WERI-Rb-1 (cell line): ENCODE data around the gene HAUS8.
A peak's percentile ranks its signal among the peaks of the same experiment; 100 is the strongest.
"Not testable (repeated sequence)": the region's sequence is repeated elsewhere in the genome, so short reads cannot be mapped to it uniquely, and the experiment has no call there.

ENCODE experiments used
- DNase-seq: peaks from one replicate; pipeline ENCODE4 v3.0.0-alpha.2; 2020
- H3K27ac ChIP-seq: fragments of 250-450 bp; sonication (Bioruptor Pico); 2 replicates; pipeline ENCODE4 v1.5.1; 2020; ENCODE audit warnings: mild to moderate bottlenecking, moderate library complexity
- H3K27me3 ChIP-seq: fragments of 250-450 bp; sonication (Bioruptor Pico); 2 replicates; pipeline ENCODE4 v1.5.1; 2021; ENCODE audit warnings: mild to moderate bottlenecking, low read depth, moderate library complexity; ENCODE audit not compliant: insufficient read depth, severe bottlenecking
- H3K36me3 ChIP-seq: fragments of 250-450 bp; sonication (Bioruptor Pico); 2 replicates; pipeline ENCODE4 v1.5.1; 2020; ENCODE audit warnings: mild to moderate bottlenecking, moderate library complexity
- H3K4me3 ChIP-seq: 2 replicates; pipeline ENCODE4 v1.5.1; 2011; ENCODE audit warnings: low read depth, mild to moderate bottlenecking, control low read depth, low read length
- H3K9me3 ChIP-seq: fragments of 250-450 bp; sonication (Bioruptor Pico); 2 replicates; pipeline ENCODE4 v1.5.1; 2021; ENCODE audit warnings: mild to moderate bottlenecking, moderate library complexity; ENCODE audit not compliant: severe bottlenecking
- TF ChIP-seq, protein P1 (sequence below): IDR thresholded peaks from 2 replicates; pipeline ENCODE4 v1.5.1; 2011; ENCODE audit warnings: low read depth, mild to moderate bottlenecking, control low read depth, inconsistent platforms, low read length

HAUS8 gene

DNA sequence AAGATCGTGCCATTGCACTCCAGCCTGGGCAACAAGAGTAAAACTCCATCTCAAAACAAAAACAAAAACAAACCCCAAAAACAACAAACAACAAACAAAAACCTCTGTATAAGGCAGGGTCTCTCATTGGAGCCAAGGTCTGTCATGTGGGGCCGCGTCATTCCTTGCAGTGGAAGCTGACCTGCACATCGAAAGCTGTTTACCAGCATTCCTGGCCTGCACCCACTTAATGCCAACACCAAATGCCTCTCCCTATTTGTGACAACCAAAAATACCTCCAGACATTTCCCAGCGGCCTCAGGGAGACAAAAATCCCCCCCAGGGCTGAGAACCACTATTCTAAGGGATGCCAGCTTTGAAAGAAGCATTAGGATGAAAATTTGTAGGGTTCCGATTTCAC lies 49.9 kb downstream of the HAUS8 start:
- Histone ChIP-seq H3K27ac (no peak overlapping the region), H3K9me3 (peaks cover 14% of the 10 kb centered on the region), H3K4me3 (no peak overlapping the region), H3K36me3 (no peaks in the 10 kb centered on the region), H3K27me3 (no peaks in the 10 kb centered on the region)
- TF ChIP-seq, protein P1, sequence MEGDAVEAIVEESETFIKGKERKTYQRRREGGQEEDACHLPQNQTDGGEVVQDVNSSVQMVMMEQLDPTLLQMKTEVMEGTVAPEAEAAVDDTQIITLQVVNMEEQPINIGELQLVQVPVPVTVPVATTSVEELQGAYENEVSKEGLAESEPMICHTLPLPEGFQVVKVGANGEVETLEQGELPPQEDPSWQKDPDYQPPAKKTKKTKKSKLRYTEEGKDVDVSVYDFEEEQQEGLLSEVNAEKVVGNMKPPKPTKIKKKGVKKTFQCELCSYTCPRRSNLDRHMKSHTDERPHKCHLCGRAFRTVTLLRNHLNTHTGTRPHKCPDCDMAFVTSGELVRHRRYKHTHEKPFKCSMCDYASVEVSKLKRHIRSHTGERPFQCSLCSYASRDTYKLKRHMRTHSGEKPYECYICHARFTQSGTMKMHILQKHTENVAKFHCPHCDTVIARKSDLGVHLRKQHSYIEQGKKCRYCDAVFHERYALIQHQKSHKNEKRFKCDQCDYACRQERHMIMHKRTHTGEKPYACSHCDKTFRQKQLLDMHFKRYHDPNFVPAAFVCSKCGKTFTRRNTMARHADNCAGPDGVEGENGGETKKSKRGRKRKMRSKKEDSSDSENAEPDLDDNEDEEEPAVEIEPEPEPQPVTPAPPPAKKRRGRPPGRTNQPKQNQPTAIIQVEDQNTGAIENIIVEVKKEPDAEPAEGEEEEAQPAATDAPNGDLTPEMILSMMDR, result no peak
- no peak for DNase-seq

DNA sequence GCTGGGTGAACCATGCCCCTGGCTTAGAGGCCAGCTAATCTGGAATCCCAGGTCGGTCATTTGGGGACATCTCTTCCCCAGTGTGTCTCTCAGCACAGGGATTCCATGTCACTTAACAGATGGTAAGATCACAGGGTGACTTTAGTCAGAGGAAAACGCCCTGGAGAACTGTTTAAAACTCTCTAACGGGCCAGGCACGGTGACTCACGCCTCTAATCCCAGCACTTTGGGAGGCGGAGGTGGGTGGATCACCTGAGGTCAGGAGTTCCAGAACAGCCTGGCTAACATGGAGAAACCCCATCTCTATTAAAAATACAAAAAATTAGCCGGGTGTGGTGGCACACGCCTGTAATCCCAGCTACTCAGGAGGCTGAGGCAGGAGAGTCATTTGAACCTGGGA lies 50.3 kb downstream of the HAUS8 start:
- peak; percentile 81 for DNase-seq
- peaks cover 14% of the 10 kb centered on the region for H3K9me3 ChIP-seq
- H3K27ac ChIP-seq, H3K36me3 ChIP-seq, H3K27me3 ChIP-seq, H3K4me3 ChIP-seq: not testable (repeated sequence)

DNA sequence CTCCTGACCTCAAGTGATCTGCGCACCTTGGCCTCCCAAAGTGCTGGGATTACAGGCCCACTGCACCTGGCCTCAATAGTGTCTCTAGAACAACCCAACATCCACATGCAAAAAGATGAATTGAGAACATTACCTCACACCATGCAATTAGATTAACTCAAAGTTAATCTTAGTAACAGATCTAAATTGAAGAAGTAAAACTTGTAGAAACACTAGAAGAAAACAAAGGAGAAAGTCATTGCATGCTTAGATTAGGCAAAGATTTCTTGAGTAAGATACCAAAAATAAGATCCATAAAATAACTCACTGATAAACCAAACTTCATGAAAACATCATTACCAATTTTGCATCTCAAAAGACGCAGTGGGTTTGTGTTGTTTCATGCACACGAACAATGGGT lies 51.4 kb downstream of the HAUS8 start:
- no peaks in the 10 kb centered on the region for H3K36me3 ChIP-seq
- H3K9me3 ChIP-seq, result peaks cover 14% of the 10 kb centered on the region
- H3K4me3 ChIP-seq, result no peak overlapping the region
- DNase-seq, result no peak
- H3K27ac ChIP-seq, result no peak overlapping the region
- TF ChIP-seq, protein P1, result no peak
- no peaks in the 10 kb centered on the region for H3K27me3 ChIP-seq

DNA sequence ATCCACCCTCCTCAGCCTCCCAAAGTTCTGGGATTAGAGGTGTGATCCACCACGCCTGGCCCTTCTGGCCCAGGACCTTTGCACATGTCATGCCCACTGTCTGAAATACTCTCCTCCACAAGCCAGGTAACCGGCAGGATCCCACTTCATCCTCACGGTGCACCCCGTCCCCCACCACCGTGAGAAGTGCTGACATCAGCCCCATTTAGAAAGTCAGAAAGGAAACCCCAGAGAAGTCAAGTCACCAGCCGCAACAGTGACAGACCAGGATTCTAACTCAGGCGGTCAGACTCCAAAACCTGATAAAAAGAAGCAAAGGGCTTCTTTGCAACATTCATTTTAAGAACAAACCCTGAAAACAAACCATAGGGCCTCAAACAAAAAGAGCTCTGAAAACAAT lies 52.5 kb downstream of the HAUS8 start:
- no peak for DNase-seq
- TF ChIP-seq, protein P1, result no peak

DNA sequence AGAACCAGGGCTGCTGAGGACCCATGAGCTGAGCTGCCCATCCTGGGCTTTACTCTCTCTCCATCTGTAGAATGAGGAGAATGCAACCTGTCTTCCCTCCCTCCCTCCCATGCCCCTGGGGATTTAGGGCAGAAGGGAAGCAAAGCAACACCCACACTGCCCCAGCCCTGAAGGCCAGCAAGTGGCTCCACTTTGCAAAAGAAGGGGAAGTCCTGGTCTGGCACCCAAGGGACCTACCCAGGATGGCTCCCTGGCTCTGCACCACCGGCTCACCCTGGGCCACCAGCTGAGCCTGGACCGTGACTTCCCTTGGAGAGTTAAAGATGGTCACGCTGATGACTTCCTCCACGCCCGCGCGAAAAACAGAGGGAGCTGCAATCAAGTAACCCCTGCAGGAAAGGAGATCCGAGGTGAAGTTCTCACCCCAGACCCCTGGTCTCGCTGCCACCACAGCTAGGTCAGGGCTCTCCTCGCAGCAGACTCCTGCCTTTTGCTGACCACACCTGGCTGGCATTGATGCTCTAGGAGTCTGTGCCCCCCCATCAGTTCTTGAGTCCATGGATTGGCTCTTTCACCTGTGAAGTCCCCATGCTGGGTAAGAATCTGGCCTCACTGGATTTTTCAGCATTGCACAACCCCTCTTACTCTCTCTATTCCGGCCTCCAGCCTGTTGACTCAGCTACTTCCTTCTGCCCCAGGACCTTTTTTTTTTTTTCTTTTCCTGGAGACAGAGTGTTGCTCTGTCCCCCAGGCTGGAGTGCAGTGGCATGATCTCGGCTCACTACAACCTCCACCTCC lies 53.3 kb downstream of the HAUS8 start:
- no peak for DNase-seq
- Histone ChIP-seq H3K27me3 (no peaks in the 10 kb centered on the region), H3K27ac (no peak overlapping the region), H3K9me3 (peaks cover 14% of the 10 kb centered on the region), H3K4me3 (no peak overlapping the region), H3K36me3 (no peaks in the 10 kb centered on the region)
- TF ChIP-seq, protein P1, result no peak

More for the DNA sequence above, 52.5 kb downstream of the HAUS8 start:
- Histone ChIP-seq H3K36me3 (no peaks in the 10 kb centered on the region), H3K27me3 (no peaks in the 10 kb centered on the region), H3K9me3 (peaks cover 14% of the 10 kb centered on the region), H3K27ac (no peak overlapping the region), H3K4me3 (no peak overlapping the region)

DNA sequence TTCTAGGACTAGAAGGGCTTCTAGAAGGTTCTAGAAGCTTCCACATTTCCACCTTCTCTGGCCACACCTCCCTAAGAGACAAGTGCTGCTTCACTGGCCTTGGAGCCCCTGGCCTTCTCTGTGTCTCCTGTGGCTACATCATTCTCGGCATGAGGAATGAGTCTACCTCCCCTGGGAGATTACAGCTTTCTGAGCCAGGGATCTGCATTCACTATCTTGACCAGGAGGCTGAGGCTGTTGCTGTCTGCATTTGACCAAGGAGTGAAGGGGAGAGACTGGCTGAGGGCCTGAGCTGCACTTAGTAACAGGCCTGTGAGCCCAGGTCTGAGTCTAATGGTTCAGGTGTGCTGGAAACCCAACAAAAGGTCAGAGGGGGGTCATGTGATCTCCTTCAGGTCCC lies 53.9 kb downstream of the HAUS8 start:
- H3K27me3 ChIP-seq, result no peaks in the 10 kb centered on the region
- H3K36me3 ChIP-seq, result no peaks in the 10 kb centered on the region
- TF ChIP-seq, protein P1, result no peak
- no peak overlapping the region for H3K27ac ChIP-seq
- no peak for DNase-seq
- peaks cover 14% of the 10 kb centered on the region for H3K9me3 ChIP-seq
- H3K4me3 ChIP-seq, result no peak overlapping the region
